Hypothalamus (tissue), 51 donors: ENCODE results near the gene TTC7B.
"Not testable (repeated sequence)": the region's sequence is repeated elsewhere in the genome, so short reads cannot be mapped to it uniquely, and the experiment has no call there.

Experiments used
- DNase-seq, 51 donors: peaks; one replicate each; lab custom pipeline; 2025; lab: John Stamatoyannopoulos, UW

The TTC7B gene

GRCh38 chr14:90830931-90831701 is 14.9 kb upstream of the TTC7B start:
- DNase-seq = no peak

DNA sequence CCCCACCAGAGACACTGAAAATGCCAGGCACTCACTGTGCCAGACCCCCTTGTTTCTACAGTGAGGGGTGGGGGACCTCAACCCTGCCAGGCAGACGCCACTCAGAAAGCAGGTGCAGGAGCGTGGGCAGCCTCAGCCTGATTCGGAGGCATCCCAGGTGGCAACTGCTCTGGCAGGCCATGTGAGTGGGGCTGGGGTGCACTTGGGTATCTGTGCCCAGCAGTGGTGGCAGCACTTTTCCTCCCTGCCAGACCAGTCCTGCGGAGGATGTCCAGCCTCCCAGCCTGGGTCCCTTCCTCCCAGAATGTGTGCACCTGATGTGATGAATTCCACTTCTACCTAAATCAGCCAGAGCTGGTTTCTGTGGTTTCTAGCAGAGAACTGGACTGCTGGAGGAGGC is 13.4 kb upstream of the TTC7B start:
- no peak for DNase-seq

GRCh38 chr14:90828642-90829487 is 12.6 kb upstream of the TTC7B start:
- peak in 6 of 51 donors; percentile 17 to 51 (median 28) for DNase-seq

GRCh38 chr14:90827919-90828610 is 11.8 kb upstream of the TTC7B start:
- peak; percentile 36 to 98 (median 92) for DNase-seq

DNA sequence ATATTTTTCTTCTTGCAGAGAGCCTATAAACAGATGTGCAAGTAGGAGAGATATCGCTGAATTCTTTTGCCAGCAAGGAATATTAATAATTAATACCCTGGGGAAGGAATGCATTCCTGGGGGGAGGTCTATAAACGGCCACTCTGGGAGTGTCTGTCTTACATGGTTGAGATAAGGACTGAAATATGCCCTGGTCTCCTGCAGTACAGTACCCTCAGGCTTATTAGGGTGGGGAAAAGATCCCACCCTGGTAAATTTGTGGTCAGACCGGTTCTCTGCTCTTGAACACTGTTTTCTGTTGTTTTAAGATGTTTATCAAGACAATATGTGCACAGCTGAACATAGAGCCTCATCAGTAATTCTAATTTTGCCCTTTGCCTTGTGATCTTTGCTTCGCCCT is 7.3 kb upstream of the TTC7B start:
- not testable (repeated sequence) for DNase-seq

DNA sequence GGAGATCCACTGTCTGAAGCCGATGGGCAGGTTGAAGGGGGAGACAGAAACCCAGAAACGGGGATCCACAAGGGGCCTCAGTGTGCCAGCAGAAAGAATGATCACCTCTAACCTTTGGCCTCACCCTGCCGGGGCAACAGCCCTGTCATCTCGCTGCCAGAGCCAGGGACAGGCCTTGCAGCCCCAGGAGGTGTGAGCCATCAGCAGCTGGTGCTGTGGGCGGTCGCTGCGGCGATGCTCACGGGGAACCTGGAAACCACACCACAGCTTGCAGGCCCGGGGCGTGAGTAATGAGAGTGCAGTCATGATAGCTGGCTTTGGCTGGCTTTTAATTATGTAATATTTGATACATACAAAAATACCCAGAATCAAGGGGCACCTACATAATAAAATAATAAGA is 4.7 kb upstream of the TTC7B start:
- peak in 2 of 51 donors; percentile 23 to 49 for DNase-seq

GRCh38 chr14:90819734-90820393 is 3.6 kb upstream of the TTC7B start:
- DNase-seq = no peak

GRCh38 chr14:90818715-90819114 is 2.5 kb upstream of the TTC7B start:
- no peak for DNase-seq

GRCh38 chr14:90816681-90817436 is 629 bp upstream of the TTC7B start:
- DNase-seq = no peak

GRCh38 chr14:90815572-90815821 is 733 bp downstream of the TTC7B start:
- DNase-seq = peak in 2 of 51 donors; percentile 10 to 19

DNA sequence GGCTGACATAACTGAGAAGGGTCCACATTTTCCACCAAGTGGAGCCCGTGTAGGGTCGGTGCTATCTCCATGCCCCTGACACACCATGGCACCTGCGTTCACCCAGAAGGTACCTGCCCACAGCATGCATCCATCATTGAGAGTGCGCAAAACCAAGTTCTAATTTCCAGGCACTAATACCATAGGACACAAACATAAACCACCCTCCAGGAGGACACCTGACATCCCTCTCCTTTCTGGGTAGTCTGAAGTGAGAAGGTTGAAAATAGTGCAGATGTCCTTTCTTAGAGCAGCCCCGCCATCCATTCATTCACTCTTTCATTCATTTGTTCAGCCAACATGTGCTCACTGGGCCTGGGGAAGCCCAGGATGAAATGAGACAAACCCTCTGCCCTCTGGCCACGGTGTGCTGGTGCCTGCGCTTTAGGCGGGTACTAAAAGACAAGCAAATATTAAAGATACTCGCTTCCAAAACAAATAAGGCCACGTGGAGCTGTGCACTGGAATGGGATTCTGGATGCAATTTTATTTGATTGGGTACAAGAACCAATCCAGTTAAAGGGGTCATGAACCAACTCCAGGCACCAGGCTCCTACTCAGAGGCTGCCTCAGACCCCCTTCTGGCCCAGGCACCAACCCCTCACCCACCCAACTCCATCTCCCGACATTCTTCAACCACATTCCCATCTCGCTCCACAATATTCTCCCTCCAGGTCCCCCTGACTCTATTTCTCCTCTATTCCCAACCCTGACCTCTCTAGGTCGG is 1.2 kb downstream of the TTC7B start:
- DNase-seq = no peak

- DNase-seq = no peak
These were observed 2.8 kb downstream of the TTC7B start for GRCh38 chr14:90813442-90813841.

DNA sequence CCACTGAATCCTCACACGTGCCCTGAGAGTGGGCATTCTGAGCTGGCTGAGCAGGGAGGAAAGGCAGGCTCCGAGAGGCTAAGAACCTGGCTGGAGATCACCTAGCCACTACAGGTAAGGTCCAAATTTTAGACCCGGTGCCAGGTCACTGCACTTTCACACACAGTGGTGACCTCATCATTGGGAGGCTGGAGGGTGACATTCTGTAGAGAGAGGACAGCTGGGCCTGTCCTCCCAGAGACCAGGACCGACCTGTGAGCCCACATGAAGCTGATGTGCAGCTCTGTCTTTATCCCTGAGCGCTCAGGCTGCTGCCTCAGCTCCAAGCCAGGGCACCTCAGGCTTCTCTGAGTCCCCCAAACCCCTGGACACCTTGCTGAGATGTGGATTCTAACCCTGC is 4.1 kb downstream of the TTC7B start:
- DNase-seq = no peak

DNA sequence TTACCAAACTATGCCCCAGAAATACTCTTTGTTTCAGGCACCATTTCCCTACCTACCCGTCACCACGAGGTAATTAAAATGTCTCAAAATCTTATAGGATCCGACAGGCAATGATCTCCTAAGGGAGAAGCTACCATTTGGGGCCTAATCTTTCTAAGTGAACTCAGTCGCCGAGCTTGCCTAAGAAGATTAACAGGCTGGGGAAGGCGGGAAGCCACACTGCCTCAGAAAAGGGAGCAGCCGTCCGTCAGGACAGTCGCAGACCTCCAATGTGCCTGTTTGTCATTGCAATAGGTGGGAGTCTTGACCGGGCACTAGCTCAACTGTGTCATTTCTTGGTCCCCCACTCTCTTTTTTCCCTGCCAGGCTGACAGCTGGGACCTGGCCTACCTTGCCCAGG is 4.6 kb downstream of the TTC7B start:
- DNase-seq = no peak

DNA sequence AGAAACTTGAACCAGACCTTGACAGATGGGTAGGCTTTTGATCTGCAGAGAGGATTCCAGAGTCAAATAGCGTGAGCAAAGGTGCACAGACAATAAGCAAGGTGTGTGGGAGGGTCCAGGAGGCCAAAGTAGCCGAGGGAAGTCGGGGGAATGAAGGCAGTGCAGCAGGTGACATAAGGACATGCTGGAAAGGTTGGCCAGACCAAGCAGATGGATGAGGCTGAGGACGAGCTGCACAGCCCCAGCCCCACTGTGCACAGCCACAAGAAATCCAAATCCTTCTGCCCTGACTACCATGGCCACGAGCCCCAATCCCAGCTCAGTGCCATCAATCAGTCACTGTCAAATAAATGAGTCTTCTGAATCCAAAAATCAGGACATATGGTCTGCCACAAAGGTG is 5.4 kb downstream of the TTC7B start:
- no peak for DNase-seq

GRCh38 chr14:90809530-90810312 is 6.5 kb downstream of the TTC7B start:
- no peak for DNase-seq

- DNase-seq = no peak
These were observed 7.3 kb downstream of the TTC7B start for GRCh38 chr14:90808759-90809529.

DNA sequence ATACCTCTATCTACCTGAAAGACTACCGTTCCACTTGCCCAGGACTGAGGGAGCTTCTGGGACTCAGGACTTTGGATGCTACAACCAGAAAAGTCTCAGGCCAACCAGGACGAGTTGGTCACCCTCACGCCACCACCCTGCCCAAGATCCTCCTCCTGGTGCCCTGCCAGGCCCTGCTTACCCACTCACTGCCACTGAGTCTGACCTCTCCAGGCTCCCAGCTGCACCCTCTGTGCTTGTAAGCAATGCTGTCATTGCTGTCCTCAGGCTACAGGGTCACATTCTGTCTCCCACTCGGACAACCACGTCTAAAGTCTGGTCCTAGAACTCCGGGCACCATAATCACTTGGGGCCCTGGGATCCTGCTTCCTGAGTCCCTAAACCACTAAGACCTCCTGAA is 9.2 kb downstream of the TTC7B start:
- no peak for DNase-seq
